ENCODE data around the gene CERS6.

CERS6 gene

GRCh38 chr2:168528469-168528868 is 72.4 kb downstream of the CERS6 start:
- in situ Hi-C loops (cut with MboI; ENCODE audit: low sequenced_read_pairs): no loop called here

GRCh38 chr2:168529054-168529833 is 73.2 kb downstream of the CERS6 start:
- in situ Hi-C loops (cut with MboI; ENCODE audit: low sequenced_read_pairs): no loop called here

- in situ Hi-C loops (cut with MboI; ENCODE audit: low sequenced_read_pairs): no loop called here
Observed at GRCh38 chr2:168529900-168530561, 74.0 kb downstream of the CERS6 start.

GRCh38 chr2:168530982-168531622 is 75.0 kb downstream of the CERS6 start:
- in situ Hi-C loops (cut with MboI; ENCODE audit: low sequenced_read_pairs): no loop called here

GRCh38 chr2:168534926-168535325 is 78.9 kb downstream of the CERS6 start:
- in situ Hi-C loops (cut with MboI; ENCODE audit: low sequenced_read_pairs): no loop called here

- in situ Hi-C loops (cut with MboI; ENCODE audit: low sequenced_read_pairs): no loop called here
Observed at GRCh38 chr2:168536925-168537466, 80.9 kb downstream of the CERS6 start.

GRCh38 chr2:168538133-168538532 is 82.1 kb downstream of the CERS6 start:
- in situ Hi-C loops (cut with MboI; ENCODE audit: low sequenced_read_pairs): no loop called here

- in situ Hi-C loops (cut with MboI; ENCODE audit: low sequenced_read_pairs): no loop called here
Observed at GRCh38 chr2:168538534-168538933, 82.5 kb downstream of the CERS6 start.

GRCh38 chr2:168539945-168540344 is 83.9 kb downstream of the CERS6 start:
- in situ Hi-C loops (cut with MboI; ENCODE audit: low sequenced_read_pairs): no loop called here

GRCh38 chr2:168541858-168542257 is 85.8 kb downstream of the CERS6 start:
- in situ Hi-C loops (cut with MboI; ENCODE audit: low sequenced_read_pairs): no loop called here

- in situ Hi-C loops (cut with MboI; ENCODE audit: low sequenced_read_pairs): no loop called here
Observed at GRCh38 chr2:168543037-168543436, 87.0 kb downstream of the CERS6 start.

GRCh38 chr2:168543935-168544334 is 87.9 kb downstream of the CERS6 start:
- in situ Hi-C loops (cut with MboI; ENCODE audit: low sequenced_read_pairs): no loop called here

- in situ Hi-C loops (cut with MboI; ENCODE audit: low sequenced_read_pairs): no loop called here
Observed at GRCh38 chr2:168545439-168546082, 89.5 kb downstream of the CERS6 start.

GRCh38 chr2:168550670-168551069 is 94.6 kb downstream of the CERS6 start:
- in situ Hi-C loops (cut with MboI; ENCODE audit: low sequenced_read_pairs): no loop called here

GRCh38 chr2:168552450-168552856 is 96.4 kb downstream of the CERS6 start:
- in situ Hi-C loops (cut with MboI; ENCODE audit: low sequenced_read_pairs): no loop called here

- in situ Hi-C loops (cut with MboI; ENCODE audit: low sequenced_read_pairs): no loop called here
Observed at GRCh38 chr2:168555283-168555682, 99.2 kb downstream of the CERS6 start.

GRCh38 chr2:168559187-168559586 is 103.1 kb downstream of the CERS6 start:
- in situ Hi-C loops (cut with MboI; ENCODE audit: low sequenced_read_pairs): no loop called here

- in situ Hi-C loops (cut with MboI; ENCODE audit: low sequenced_read_pairs): no loop called here
Observed at GRCh38 chr2:168560817-168561499, 104.9 kb downstream of the CERS6 start.

GRCh38 chr2:168561991-168562390 is 105.9 kb downstream of the CERS6 start:
- in situ Hi-C loops (cut with MboI; ENCODE audit: low sequenced_read_pairs): no loop called here

GRCh38 chr2:168562971-168563370 is 106.9 kb downstream of the CERS6 start:
- in situ Hi-C loops (cut with MboI; ENCODE audit: low sequenced_read_pairs): no loop called here

GRCh38 chr2:168564641-168565040 is 108.6 kb downstream of the CERS6 start:
- in situ Hi-C loops (cut with MboI; ENCODE audit: low sequenced_read_pairs): no loop called here
